Mesenchymal stem cell (in vitro differentiated cells and primary cell): Measurements from ENCODE around the gene NSUN7.
A peak's percentile ranks its signal among the peaks of the same experiment; 100 is the strongest.
"Not testable (repeated sequence)": the region's sequence is repeated elsewhere in the genome, so short reads cannot be mapped to it uniquely, and the experiment has no call there.

Experiments used
- DNase-seq: peaks from one replicate; pipeline ENCODE4 v3.0.0-alpha.2; 2013
- H2AFZ ChIP-seq: one replicate; pipeline ENCODE4 v1.6.1; 2013; ENCODE audit warnings: low read depth, mild to moderate bottlenecking, control low read depth, inconsistent platforms, low read length, moderate library complexity
- H2AK5ac ChIP-seq: 2 replicates; pipeline ENCODE4 v1.6.1; 2013; ENCODE audit warnings: low read length, moderate library complexity, mild to moderate bottlenecking, inconsistent platforms; ENCODE audit not compliant: severe bottlenecking
- H2BK120ac ChIP-seq: one replicate; pipeline ENCODE4 v1.6.1; 2013; ENCODE audit warnings: low read depth, mild to moderate bottlenecking, inconsistent platforms, low read length, moderate library complexity
- H2BK12ac ChIP-seq, 2 experiments: one replicate each; pipeline ENCODE4 v1.6.1; 2013; ENCODE audit warnings: inconsistent platforms in 2 of 2, low read length in 2 of 2, mild to moderate bottlenecking in 2 of 2, moderate library complexity in 2 of 2, control low read depth in 1 of 2
- H2BK15ac ChIP-seq: one replicate; pipeline ENCODE4 v1.6.1; 2013; ENCODE audit warnings: mild to moderate bottlenecking, low read depth, inconsistent platforms; ENCODE audit not compliant: poor library complexity, severe bottlenecking
- H2BK5ac ChIP-seq: 2 replicates; pipeline ENCODE4 v1.6.1; 2013; ENCODE audit warnings: low read depth, mild to moderate bottlenecking, low read length, control low read depth, inconsistent platforms; ENCODE audit not compliant: poor library complexity, severe bottlenecking
- H3K14ac ChIP-seq, 2 experiments: one replicate each; pipeline ENCODE4 v1.6.1; 2013; ENCODE audit warnings: inconsistent platforms in 2 of 2, low read length in 2 of 2, control low read depth in 1 of 2, mild to moderate bottlenecking in 1 of 2, moderate library complexity in 1 of 2
- H3K18ac ChIP-seq, 2 experiments: one replicate each; pipeline ENCODE4 v1.6.1; 2013; ENCODE audit warnings: inconsistent platforms in 2 of 2, low read length in 2 of 2, control low read depth in 1 of 2, low read depth in 1 of 2, mild to moderate bottlenecking in 1 of 2
- H3K23ac ChIP-seq, 2 experiments: one replicate each; pipeline ENCODE4 v1.6.1; 2013; ENCODE audit warnings: inconsistent platforms in 2 of 2, low read length in 2 of 2, mild to moderate bottlenecking in 2 of 2, moderate library complexity in 2 of 2, control low read depth in 1 of 2
- H3K27ac ChIP-seq: 2 replicates; pipeline ENCODE4 v1.5.1; 2013; ENCODE audit warnings: mild to moderate bottlenecking, moderate library complexity, low read length, control low read depth, inconsistent platforms; ENCODE audit not compliant: poor library complexity, severe bottlenecking
- H3K27me3 ChIP-seq, 2 experiments: 2 replicates each; pipeline versions ENCODE4 v1.6.1 to v1.7.0; 2013; ENCODE audit warnings: low read length in 2 of 2, mild to moderate bottlenecking in 2 of 2, moderate library complexity in 2 of 2, control low read depth in 1 of 2, inconsistent platforms in 1 of 2; ENCODE audit not compliant: control insufficient read depth in 1 of 2, insufficient read depth in 1 of 2
- H3K36me3 ChIP-seq, 2 experiments: 2 replicates each; pipeline versions ENCODE4 v1.6.1 to v1.7.0; 2013; ENCODE audit warnings: low read length in 2 of 2, control low read depth in 1 of 2, inconsistent platforms in 1 of 2, low read depth in 1 of 2, mild to moderate bottlenecking in 1 of 2; ENCODE audit not compliant: insufficient read depth in 2 of 2, control insufficient read depth in 1 of 2
- H3K4ac ChIP-seq, 2 experiments: one replicate each; pipeline ENCODE4 v1.6.1; 2013; ENCODE audit warnings: inconsistent platforms in 2 of 2, low read length in 2 of 2, mild to moderate bottlenecking in 2 of 2, moderate library complexity in 2 of 2, control low read depth in 1 of 2, low read depth in 1 of 2
- H3K4me1 ChIP-seq: 2 replicates; pipeline ENCODE4 v1.6.1; 2013; ENCODE audit warnings: low read depth, low read length, control low read depth; ENCODE audit not compliant: control insufficient read depth, insufficient read depth
- H3K4me2 ChIP-seq: 2 replicates; pipeline ENCODE4 v1.6.1; 2013; ENCODE audit warnings: low read length, mild to moderate bottlenecking, inconsistent platforms; ENCODE audit not compliant: poor library complexity, severe bottlenecking
- H3K4me3 ChIP-seq, 2 experiments: 2 replicates each; pipeline versions ENCODE4 v1.5.1 to v1.7.0; 2013; ENCODE audit warnings: low read length in 2 of 2, mild to moderate bottlenecking in 2 of 2, control low read depth in 1 of 2, low read depth in 1 of 2; ENCODE audit not compliant: insufficient read depth in 1 of 2
- H3K79me1 ChIP-seq: replicated peaks from 2 replicates; pipeline ENCODE4 v1.6.1; 2013; ENCODE audit warnings: mild to moderate bottlenecking, control low read depth, low read length, inconsistent platforms; ENCODE audit not compliant: poor library complexity, severe bottlenecking
- H3K9ac ChIP-seq: 2 replicates; pipeline ENCODE4 v1.7.0; 2013; ENCODE audit warnings: mild to moderate bottlenecking, low read length, moderate library complexity
- H3K9me3 ChIP-seq: 2 replicates; pipeline ENCODE4 v1.7.0; 2013; ENCODE audit warnings: mild to moderate bottlenecking, low read length; ENCODE audit not compliant: control insufficient read depth
- H4K8ac ChIP-seq: one replicate; pipeline ENCODE4 v1.6.1; 2013; ENCODE audit warnings: inconsistent platforms, mild to moderate bottlenecking, low read length, moderate library complexity
- H4K91ac ChIP-seq: one replicate; pipeline ENCODE4 v1.6.1; 2013; ENCODE audit warnings: mild to moderate bottlenecking, low read length, inconsistent platforms
- WGBS: methylation state at CpG from one replicate; pipeline ENCODE4 v1.1.7; 2013; ENCODE audit warnings: mixed read lengths; 5-methylcytosine and 5-hydroxymethylcytosine counted together

Gene NSUN7

GRCh38 chr4:40817157-40817556 is 67.4 kb downstream of the NSUN7 start:
- not testable (repeated sequence) for H3K23ac ChIP-seq, H2AK5ac ChIP-seq, H3K27ac ChIP-seq, H3K4ac ChIP-seq, H3K4me3 ChIP-seq, H3K79me1 ChIP-seq, H3K4me1 ChIP-seq, H2BK12ac ChIP-seq, H3K14ac ChIP-seq, H2BK120ac ChIP-seq, H2BK5ac ChIP-seq, H3K9ac ChIP-seq, H3K4me2 ChIP-seq, H2AFZ ChIP-seq, DNase-seq, H3K9me3 ChIP-seq, H4K91ac ChIP-seq, H4K8ac ChIP-seq, H3K18ac ChIP-seq, H2BK15ac ChIP-seq, H3K27me3 ChIP-seq
- WGBS, result 100% methylated on average over 4 of the region's 6 CpGs
- peaks cover 34 to 38% of the 10 kb centered on the region in 2 experiments for H3K36me3 ChIP-seq

- Histone ChIP-seq H2BK15ac (no peak overlapping the region), H3K14ac (no peak overlapping the region), H3K27me3 (no peaks in the 10 kb centered on the region), H3K36me3 (peaks cover 41 to 44% of the 10 kb centered on the region in 2 experiments), H4K8ac (no peak overlapping the region), H3K4me3 (no peak overlapping the region), H3K4me1 (peaks cover 2% of the 10 kb centered on the region), H3K9ac (no peak overlapping the region), H4K91ac (no peak overlapping the region), H2BK12ac (no peak overlapping the region), H3K4me2 (no peak overlapping the region), H3K4ac (no peak overlapping the region), H2BK120ac (no peak overlapping the region), H3K18ac (no peak overlapping the region), H3K79me1 (peaks cover 2% of the 10 kb centered on the region), H3K9me3 (no peaks in the 10 kb centered on the region), H2BK5ac (no peak overlapping the region), H3K23ac (no peak overlapping the region), H2AK5ac (no peak overlapping the region), H2AFZ (no peak overlapping the region), H3K27ac (no peak overlapping the region)
- 93% methylated on average over 11 of the region's 11 CpGs for WGBS
- DNase-seq, result no peak
Observed at GRCh38 chr4:40820101-40820500, 70.3 kb downstream of the NSUN7 start.

GRCh38 chr4:40822420-40823166 is 72.8 kb downstream of the NSUN7 start:
- Histone ChIP-seq H2AFZ (no peak overlapping the region), H2BK120ac (no peak overlapping the region), H2BK5ac (no peak overlapping the region), H3K23ac (no peak overlapping the region), H2BK12ac (no peak overlapping the region), H3K4me3 (no peak overlapping the region), H3K79me1 (peaks cover 4% of the 10 kb centered on the region), H2AK5ac (no peak overlapping the region), H3K14ac (no peak overlapping the region), H3K36me3 (peaks cover 46 to 56% of the 10 kb centered on the region in 2 experiments), H3K18ac (no peak overlapping the region), H3K4ac (no peak overlapping the region), H3K9me3 (no peaks in the 10 kb centered on the region), H2BK15ac (peak overlapping the region; percentile 33), H4K8ac (no peak overlapping the region), H3K9ac (no peak overlapping the region), H3K4me1 (peaks cover 2% of the 10 kb centered on the region), H3K27me3 (no peaks in the 10 kb centered on the region), H4K91ac (peak overlapping the region; percentile 35), H3K4me2 (no peak overlapping the region), H3K27ac (no peak overlapping the region)
- 94% methylated on average over 8 of the region's 8 CpGs for WGBS
- DNase-seq, result no peak

- Histone ChIP-seq H3K9ac (no peak overlapping the region), H2AFZ (no peak overlapping the region), H3K36me3 (peaks cover 57 to 69% of the 10 kb centered on the region in 2 experiments), H4K8ac (no peak overlapping the region), H3K4me2 (no peak overlapping the region), H3K9me3 (no peaks in the 10 kb centered on the region), H3K4me3 (no peak overlapping the region), H3K23ac (no peak overlapping the region), H3K79me1 (peaks cover 4% of the 10 kb centered on the region), H3K4ac (no peak overlapping the region), H3K18ac (no peak overlapping the region), H3K14ac (no peak overlapping the region), H3K27ac (no peak overlapping the region), H3K27me3 (no peaks in the 10 kb centered on the region), H2AK5ac (no peak overlapping the region), H2BK15ac (no peak overlapping the region), H2BK120ac (no peak overlapping the region), H2BK5ac (no peak overlapping the region), H2BK12ac (no peak overlapping the region), H4K91ac (no peak overlapping the region), H3K4me1 (peaks cover 2% of the 10 kb centered on the region)
- DNase-seq, result no peak
- 95% methylated on average over 18 of the region's 19 CpGs for WGBS
Observed at GRCh38 chr4:40825014-40825838, 75.5 kb downstream of the NSUN7 start.
